ENCODE results near the gene KLK11. TPM values are rescaled to one million over a fixed set of nuclear protein-coding genes. Genes with fewer than 3 reads are reported as not detected.

Gene KLK11
- total and polyA plus RNA-seq, 5 experiments from 2014 or later, result not detected

- POLR2A ChIA-PET, result no interaction called here
- no peak overlapping the region for H3K27ac Mint-ChIP-seq
- H3K36me3 Mint-ChIP-seq, result peaks cover 0 to 2% (median 0%) of the 10 kb centered on the region in 3 donors
- peaks cover 42 to 87% (median 62%) of the 10 kb centered on the region in 5 donors for H3K27me3 Mint-ChIP-seq
- DNase-seq (no peak), ATAC-seq (no peak)
- H3K4me1 Mint-ChIP-seq, result peaks cover 0 to 3% (median 0%) of the 10 kb centered on the region in 4 donors
- no peaks in the 10 kb centered on the region for H3K9me3 Mint-ChIP-seq
- no peak overlapping the region for H3K4me3 Mint-ChIP-seq
Measured at GRCh38 chr19:50974702-50975556, 51.5 kb downstream of the KLK11 start.

- DNase-seq (no peak), ATAC-seq (no peak)
- POLR2A ChIA-PET, result interaction anchor here (0.6 kb wide), 1 partner anchor 1631 kb away, joined by 6 read pairs; no protein-coding TSS in a partner anchor
- H3K36me3 Mint-ChIP-seq, result peaks cover 0 to 6% (median 0%) of the 10 kb centered on the region in 3 donors
- H3K4me1 Mint-ChIP-seq, result peaks cover 0 to 4% (median 0%) of the 10 kb centered on the region in 4 donors
- H3K9me3 Mint-ChIP-seq, result peaks cover 0 to 2% (median 0%) of the 10 kb centered on the region in 9 donors
- H3K27me3 Mint-ChIP-seq, result peaks cover 43 to 81% (median 55%) of the 10 kb centered on the region in 5 donors
- H3K27ac Mint-ChIP-seq, result no peak overlapping the region
- no peak overlapping the region for H3K4me3 Mint-ChIP-seq
Measured at GRCh38 chr19:50972795-50973376, 53.5 kb downstream of the KLK11 start.

Other genes with a start within 250 kb of the KLK11 start
- not detected for gene ACP4, start 236.2 kb downstream of the KLK11 start, total RNA-seq
- under 1 TPM in 1 of 3 donors, not detected in 2; 0.14 TPM for gene ACP4, start 236.2 kb downstream of the KLK11 start, polyA plus RNA-seq
- not detected for gene KLK1, start 202.8 kb downstream of the KLK11 start, total RNA-seq
- gene KLK1, start 202.8 kb downstream of the KLK11 start, polyA plus RNA-seq, result not detected
- gene KLK15, start 193.0 kb downstream of the KLK11 start, total RNA-seq, result not detected
- not detected for gene KLK15, start 193.0 kb downstream of the KLK11 start, polyA plus RNA-seq
- gene KLK3, start 171.7 kb downstream of the KLK11 start, total RNA-seq, result not detected
- gene KLK3, start 171.7 kb downstream of the KLK11 start, polyA plus RNA-seq, result not detected
- not detected for gene KLK2, start 153.2 kb downstream of the KLK11 start, total RNA-seq
- not detected for gene KLK2, start 153.2 kb downstream of the KLK11 start, polyA plus RNA-seq
- gene KLK4, start 115.2 kb downstream of the KLK11 start, total RNA-seq, result not detected
- not detected for gene KLK4, start 115.2 kb downstream of the KLK11 start, polyA plus RNA-seq
- not detected for gene KLK5, start 73.6 kb downstream of the KLK11 start, total RNA-seq
- not detected for gene KLK5, start 73.6 kb downstream of the KLK11 start, polyA plus RNA-seq
- gene KLK6, start 57.0 kb downstream of the KLK11 start, total RNA-seq, result not detected
- gene KLK6, start 57.0 kb downstream of the KLK11 start, polyA plus RNA-seq, result not detected
- not detected for gene KLK7, start 42.7 kb downstream of the KLK11 start, total RNA-seq
- not detected for gene KLK7, start 42.7 kb downstream of the KLK11 start, polyA plus RNA-seq
- gene KLK8, start 25.0 kb downstream of the KLK11 start, total RNA-seq, result not detected
- not detected for gene KLK8, start 25.0 kb downstream of the KLK11 start, polyA plus RNA-seq
- gene KLK10, start 6.9 kb downstream of the KLK11 start, total RNA-seq, result not detected
- not detected for gene KLK10, start 6.9 kb downstream of the KLK11 start, polyA plus RNA-seq
- not detected for gene KLK12, start 8.4 kb upstream of the KLK11 start, total RNA-seq
- not detected for gene KLK12, start 8.4 kb upstream of the KLK11 start, polyA plus RNA-seq
- gene KLK13, start 38.5 kb upstream of the KLK11 start, total RNA-seq, result not detected
- gene KLK13, start 38.5 kb upstream of the KLK11 start, polyA plus RNA-seq, result not detected
- gene KLK14, start 56.3 kb upstream of the KLK11 start, total RNA-seq, result 1 to 10 TPM; 1.1 to 1.5 TPM
- not detected for gene KLK14, start 56.3 kb upstream of the KLK11 start, polyA plus RNA-seq
- 10 to 100 TPM in 1 of 2 experiments, 1 to 10 TPM in 1; 10.0 to 10.3 TPM for gene CTU1, start 81.8 kb upstream of the KLK11 start, total RNA-seq
- gene CTU1, start 81.8 kb upstream of the KLK11 start, polyA plus RNA-seq, result 1 to 10 TPM; 2.4 to 9.3 (median 5.4) TPM
- 1 to 10 TPM; 1.3 to 2.4 TPM for gene SIGLEC9, start 98.3 kb upstream of the KLK11 start, total RNA-seq
- gene SIGLEC9, start 98.3 kb upstream of the KLK11 start, polyA plus RNA-seq, result 1 to 10 TPM in 1 of 3 donors, under 1 TPM in 2; 0.32 to 1.5 (median 0.83) TPM
- not detected for gene SIGLEC7, start 115.7 kb upstream of the KLK11 start, total RNA-seq
- gene SIGLEC7, start 115.7 kb upstream of the KLK11 start, polyA plus RNA-seq, result under 1 TPM in 1 of 3 donors, not detected in 2; 0.68 TPM
- gene CD33, start 198.5 kb upstream of the KLK11 start, total RNA-seq, result under 1 TPM in 1 of 2 experiments, not detected in 1; 0.73 TPM
- gene CD33, start 198.5 kb upstream of the KLK11 start, polyA plus RNA-seq, result under 1 TPM in 1 of 3 donors, not detected in 2; 0.16 TPM
- not detected for gene SIGLECL1, start 224.5 kb upstream of the KLK11 start, total RNA-seq
- gene SIGLECL1, start 224.5 kb upstream of the KLK11 start, polyA plus RNA-seq, result not detected